ENCODE measurements around the gene MFSD8. TPM values are rescaled to one million over a fixed set of nuclear protein-coding genes. Genes with fewer than 3 reads are reported as not detected.

The MFSD8 gene
- 20.5 TPM for total RNA-seq
- polyA plus RNA-seq (ENCODE audit: insufficient read depth, low read depth, low replicate concordance) = 6.6 TPM
- long read RNA-seq, donor 1, full-length matches to known transcripts = 4 of 4 reads
- long read RNA-seq, donor 1, partial matches to known transcripts = 0 of 4 reads
- long read RNA-seq, donor 1, other reads (novel, unspliced or antisense) = 0 of 4 reads
- long read RNA-seq, donor 2, full-length matches to known transcripts = 5 of 10 reads
- long read RNA-seq, donor 2, partial matches to known transcripts = 5 of 10 reads
- long read RNA-seq, donor 2, other reads (novel, unspliced or antisense) = 0 of 10 reads
- long read RNA-seq, donor 3, full-length matches to known transcripts = 13 of 13 reads
- long read RNA-seq, donor 3, partial matches to known transcripts = 0 of 13 reads
- long read RNA-seq, donor 3, other reads (novel, unspliced or antisense) = 0 of 13 reads
- long read RNA-seq, donor 4, full-length matches to known transcripts = 5 of 5 reads
- long read RNA-seq, donor 4, partial matches to known transcripts = 0 of 5 reads
- long read RNA-seq, donor 4, other reads (novel, unspliced or antisense) = 0 of 5 reads
- long read RNA-seq, donor 5 = 0 reads
- long read RNA-seq, donor 6, full-length matches to known transcripts = 10 of 16 reads
- long read RNA-seq, donor 6, partial matches to known transcripts = 6 of 16 reads
- long read RNA-seq, donor 6, other reads (novel, unspliced or antisense) = 0 of 16 reads
- long read RNA-seq, donor 7, full-length matches to known transcripts = 8 of 12 reads
- long read RNA-seq, donor 7, partial matches to known transcripts = 0 of 12 reads
- long read RNA-seq, donor 7, other reads (novel, unspliced or antisense) = 4 of 12 reads
- long read RNA-seq, donor 8, full-length matches to known transcripts = 2 of 2 reads
- long read RNA-seq, donor 8, partial matches to known transcripts = 0 of 2 reads
- long read RNA-seq, donor 8, other reads (novel, unspliced or antisense) = 0 of 2 reads
- long read RNA-seq, donor 9, full-length matches to known transcripts = 1 of 1 reads
- long read RNA-seq, donor 9, partial matches to known transcripts = 0 of 1 reads
- long read RNA-seq, donor 9, other reads (novel, unspliced or antisense) = 0 of 1 reads
- long read RNA-seq, donor 10, full-length matches to known transcripts = 3 of 18 reads
- long read RNA-seq, donor 10, partial matches to known transcripts = 15 of 18 reads
- long read RNA-seq, donor 10, other reads (novel, unspliced or antisense) = 0 of 18 reads

- peak; percentile 31 for TF ChIP-seq CTCF (IDR thresholded peaks at IDR 0.05; ENCODE audit: borderline replicate concordance, extremely low read depth, insufficient read depth)
- Histone ChIP-seq H3K4me1 (ENCODE audit: control insufficient read depth in 2 of 3, insufficient read depth in 2 of 3, low read depth in 1 of 3, low read length in 3 of 3) (peaks cover 2 to 4% (median 3%) of the 10 kb centered on the region in 3 donors), H3K9ac (ENCODE audit: low read length in 3 of 3) (peak within 1 kb of the TSS; percentile 48 to 97 (median 91)), H3K4me3 (ENCODE audit: low read length in 3 of 3) (peak within 1 kb of the TSS; percentile 66 to 99 (median 87)), H3K27me3 (ENCODE audit: control insufficient read depth, insufficient read depth, low read length) (no peaks in the 10 kb centered on the region), H3K27ac (ENCODE audit: low read depth in 2 of 2, low read length in 2 of 2) (peak within 1 kb of the TSS; percentile 97 to 99), H3K36me3 (ENCODE audit: control insufficient read depth in 2 of 3, insufficient read depth in 3 of 3, low read length in 3 of 3) (no peaks in the 10 kb centered on the region), H3K9me3 (ENCODE audit: control insufficient read depth in 2 of 3, insufficient read depth in 1 of 3, low read length in 3 of 3) (no peaks in the 10 kb centered on the region)
- intact Hi-C loops (cut with DNase I) = no loop called here
- peak; percentile 98 to 100 (median 99) for DNase-seq
- FAIRE-seq = peak; percentile 84
Measured at GRCh38 chr4:127965062-127965802, at the start of gene MFSD8, which contains the start of gene ABHD18. MFSD8 (minus strand) TSS chr4:127965173; CDS start chr4:127965133, 40 bp downstream. ABHD18 (plus strand) TSS chr4:127965406; CDS start chr4:127982956, 17,550 bp downstream.

- Histone ChIP-seq H3K27me3 (ENCODE audit: control insufficient read depth, insufficient read depth, low read length) (no peaks in the 10 kb centered on the region), H3K9me3 (ENCODE audit: control insufficient read depth in 2 of 3, insufficient read depth in 1 of 3, low read length in 3 of 3) (no peaks in the 10 kb centered on the region), H3K4me1 (ENCODE audit: control insufficient read depth in 2 of 3, insufficient read depth in 2 of 3, low read depth in 1 of 3, low read length in 3 of 3) (no peaks in the 10 kb centered on the region), H3K9ac (ENCODE audit: low read length in 3 of 3) (no peak overlapping the region), H3K4me3 (ENCODE audit: low read length in 3 of 3) (no peak overlapping the region), H3K36me3 (ENCODE audit: control insufficient read depth in 2 of 3, insufficient read depth in 3 of 3, low read length in 3 of 3) (peaks cover 0 to 2% (median 0%) of the 10 kb centered on the region in 3 donors), H3K27ac (ENCODE audit: low read depth in 2 of 2, low read length in 2 of 2) (no peak overlapping the region)
- FAIRE-seq (no peak), DNase-seq (no peak)
- intact Hi-C loops (cut with DNase I) = no loop called here
- TF ChIP-seq CTCF (IDR thresholded peaks at IDR 0.05; ENCODE audit: borderline replicate concordance, extremely low read depth, insufficient read depth) = no peak
Measured at GRCh38 chr4:128009428-128009827, 44.5 kb upstream of the MFSD8 start.

GRCh38 chr4:128006592-128006991, 41.6 kb upstream of the MFSD8 start:
- Histone ChIP-seq H3K4me1 (ENCODE audit: control insufficient read depth in 2 of 3, insufficient read depth in 2 of 3, low read depth in 1 of 3, low read length in 3 of 3) (no peaks in the 10 kb centered on the region), H3K4me3 (ENCODE audit: low read length in 3 of 3) (no peak overlapping the region), H3K36me3 (ENCODE audit: control insufficient read depth in 2 of 3, insufficient read depth in 3 of 3, low read length in 3 of 3) (peaks cover 0 to 2% (median 0%) of the 10 kb centered on the region in 3 donors), H3K9me3 (ENCODE audit: control insufficient read depth in 2 of 3, insufficient read depth in 1 of 3, low read length in 3 of 3) (no peaks in the 10 kb centered on the region), H3K27me3 (ENCODE audit: control insufficient read depth, insufficient read depth, low read length) (no peaks in the 10 kb centered on the region), H3K27ac (ENCODE audit: low read depth in 2 of 2, low read length in 2 of 2) (no peak overlapping the region), H3K9ac (ENCODE audit: low read length in 3 of 3) (no peak overlapping the region)
- intact Hi-C loops (cut with DNase I) = no loop called here
- no peak for DNase-seq
- no peak for TF ChIP-seq CTCF (IDR thresholded peaks at IDR 0.05; ENCODE audit: borderline replicate concordance, extremely low read depth, insufficient read depth)
- no peak for FAIRE-seq

Data from kidney (tissue), 22 donors.